COR-L47 (cell line): ENCODE results near the gene AKT3.
"Not testable (repeated sequence)": the region's sequence is repeated elsewhere in the genome, so short reads cannot be mapped to it uniquely, and the experiment has no call there.

Experiments
- DNase-seq: peaks from one replicate; lab custom pipeline; 2025; lab: John Stamatoyannopoulos, UW

Gene AKT3

DNA sequence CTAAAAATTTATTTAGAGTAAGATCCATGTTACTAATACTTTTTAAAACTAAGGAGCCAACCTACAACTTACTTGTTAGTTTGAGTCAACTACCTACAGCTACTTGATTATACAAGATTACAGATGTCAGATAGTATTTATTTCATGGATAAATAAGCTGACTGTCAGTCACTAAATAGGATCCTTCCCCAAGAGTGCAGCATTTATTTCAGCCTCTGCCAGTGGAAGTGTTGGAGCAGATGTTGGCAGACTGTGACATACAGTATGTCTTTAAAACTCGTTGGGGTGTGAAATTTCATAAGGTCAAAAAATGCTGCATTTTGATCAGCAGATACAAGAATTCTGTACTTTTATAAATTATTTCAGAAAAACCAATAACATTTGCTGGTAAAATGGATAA is 156.2 kb downstream of the AKT3 start:
- no peak for DNase-seq

DNA sequence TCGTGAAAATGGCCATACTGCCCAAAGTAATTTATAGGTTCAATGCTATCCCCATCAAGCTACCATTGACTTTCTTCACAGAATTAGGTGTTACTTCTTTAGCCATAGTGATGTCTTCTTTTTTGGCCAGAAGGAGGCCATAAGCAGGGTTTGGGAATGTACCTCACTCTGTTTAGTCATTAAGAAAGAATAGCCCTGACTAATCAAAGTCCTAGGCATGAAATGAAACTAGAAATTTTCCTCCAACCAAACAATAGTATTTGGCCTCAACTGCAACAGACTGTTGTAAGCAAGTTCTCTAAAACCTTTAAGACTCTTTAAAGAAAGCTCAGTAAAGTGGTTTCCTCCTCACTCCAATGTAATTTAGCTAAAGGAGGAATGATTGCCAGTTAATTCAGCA is 163.9 kb downstream of the AKT3 start:
- no peak for DNase-seq

DNA sequence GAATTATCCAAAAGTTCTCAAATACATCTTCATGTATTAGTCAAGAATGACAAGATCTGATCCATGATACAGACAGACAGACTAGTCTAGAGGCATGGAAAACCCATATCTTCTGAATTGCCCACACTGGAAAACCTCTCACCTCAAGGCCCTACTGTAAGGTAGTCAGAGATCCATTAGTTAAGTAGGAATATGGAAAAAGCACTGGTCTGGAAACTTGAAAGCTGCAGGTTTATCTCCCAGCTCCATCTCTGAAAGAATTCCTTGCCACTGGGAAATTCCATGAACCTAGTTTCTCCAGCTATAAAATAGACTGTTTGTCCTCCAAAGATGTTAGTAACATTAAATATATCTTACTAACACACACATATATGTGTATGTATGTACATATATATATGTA is 169.2 kb downstream of the AKT3 start:
- DNase-seq = no peak

DNA sequence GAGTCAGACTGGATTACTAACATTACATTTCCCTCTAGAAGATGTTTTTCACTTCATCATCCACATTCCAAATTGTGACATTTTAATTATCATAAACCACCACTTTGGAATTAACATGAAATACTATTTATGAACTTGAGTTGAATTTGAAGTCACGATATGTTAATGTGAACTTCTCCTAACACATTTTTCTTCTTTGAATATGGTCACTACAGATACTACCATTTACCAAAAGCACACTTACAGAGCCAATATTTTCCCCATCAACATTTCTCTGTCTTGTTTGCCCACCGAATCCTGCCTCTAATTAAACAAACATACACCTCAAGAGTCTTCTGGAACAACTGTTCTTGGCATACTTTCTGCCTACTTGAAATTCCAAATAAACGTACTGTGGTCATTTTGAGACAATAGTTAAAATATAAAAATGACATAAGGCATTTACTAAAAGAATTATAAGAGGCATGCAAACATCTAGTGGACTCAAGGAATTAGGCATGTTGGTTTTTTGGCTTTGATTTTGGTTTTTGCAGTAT is 177.4 kb downstream of the AKT3 start:
- no peak for DNase-seq

GRCh38 chr1:243667591-243667990 is 182.5 kb downstream of the AKT3 start:
- DNase-seq = no peak

DNA sequence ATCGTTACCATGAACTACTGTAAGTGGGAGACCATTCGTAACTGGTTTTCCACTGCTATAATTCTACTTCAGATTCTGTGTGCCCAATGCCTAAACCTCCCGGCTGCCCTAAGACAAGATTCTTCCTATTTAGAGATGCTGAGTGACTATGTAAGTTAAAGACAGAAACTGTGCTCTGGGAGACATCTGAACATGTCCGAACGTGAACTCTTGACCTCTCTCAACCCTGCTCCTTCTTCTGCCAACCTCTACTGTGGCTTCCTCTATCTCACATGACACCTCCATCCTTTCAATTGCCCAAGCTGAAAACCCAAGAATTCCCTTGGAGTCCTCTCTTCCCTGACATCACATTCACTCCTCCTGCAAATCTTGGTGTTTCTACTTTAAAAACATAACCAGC is 182.9 kb downstream of the AKT3 start:
- no peak for DNase-seq

DNA sequence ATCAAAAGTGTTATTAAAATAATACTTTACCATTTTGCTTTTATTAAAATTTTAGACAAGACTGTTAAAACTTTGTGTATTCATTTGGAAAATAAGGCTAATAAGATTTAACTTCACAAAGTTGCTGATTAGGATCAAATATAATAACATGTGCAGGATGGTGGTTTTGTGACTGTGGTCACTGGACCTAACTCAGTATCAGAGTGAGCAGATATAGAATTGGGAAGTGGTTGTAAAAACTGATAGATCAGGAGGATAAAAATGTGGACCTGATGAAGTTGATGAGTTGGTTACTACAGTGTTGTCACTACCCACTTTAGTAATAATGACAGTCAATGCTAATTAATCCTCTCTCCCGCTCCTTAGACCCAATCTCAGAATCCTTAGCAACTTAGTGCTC is 186.4 kb downstream of the AKT3 start:
- DNase-seq = no peak

DNA sequence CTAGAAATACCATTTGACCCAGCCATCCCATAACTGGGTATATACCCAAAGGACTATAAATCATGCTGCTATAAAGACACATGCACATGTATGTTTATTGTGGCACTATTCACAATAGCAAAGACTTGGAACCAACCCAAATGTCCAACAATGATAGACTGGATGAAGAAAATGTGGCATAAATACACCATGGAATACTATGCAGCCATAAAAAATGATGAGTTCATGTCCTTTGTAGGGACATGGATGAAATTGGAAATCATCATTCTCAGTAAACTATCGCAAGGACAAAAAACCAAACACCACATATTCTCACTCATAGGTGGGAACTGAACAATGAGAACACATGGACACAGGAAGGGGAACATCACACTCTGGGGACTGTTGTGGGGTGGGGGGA is 187.9 kb downstream of the AKT3 start:
- DNase-seq = not testable (repeated sequence)

DNA sequence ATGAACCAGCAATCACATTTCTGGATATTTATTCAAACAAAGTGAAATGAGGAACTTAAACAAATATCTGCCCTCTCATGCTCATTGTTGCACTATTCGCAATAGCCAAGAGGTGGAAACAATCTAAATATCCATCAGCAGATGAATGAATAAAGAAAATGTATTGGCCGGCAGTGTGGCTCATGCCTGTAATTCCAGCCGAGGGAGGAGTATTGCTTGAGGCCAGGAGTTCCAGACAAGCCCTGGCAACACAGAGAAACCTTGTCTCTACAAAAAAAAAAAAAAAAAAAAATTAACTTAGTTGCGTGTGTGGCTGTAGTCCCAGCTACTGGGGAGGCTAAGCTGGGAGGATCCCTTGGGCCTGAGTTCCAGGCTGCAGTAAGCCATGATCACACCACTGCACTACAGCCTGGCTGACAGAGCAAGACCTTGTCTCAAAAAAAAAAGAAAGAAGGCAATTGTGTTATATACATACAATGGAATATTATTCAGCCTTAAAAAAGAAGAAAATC is 191.4 kb downstream of the AKT3 start:
- DNase-seq = no peak

GRCh38 chr1:243657793-243658192 is 192.2 kb downstream of the AKT3 start:
- DNase-seq = no peak

DNA sequence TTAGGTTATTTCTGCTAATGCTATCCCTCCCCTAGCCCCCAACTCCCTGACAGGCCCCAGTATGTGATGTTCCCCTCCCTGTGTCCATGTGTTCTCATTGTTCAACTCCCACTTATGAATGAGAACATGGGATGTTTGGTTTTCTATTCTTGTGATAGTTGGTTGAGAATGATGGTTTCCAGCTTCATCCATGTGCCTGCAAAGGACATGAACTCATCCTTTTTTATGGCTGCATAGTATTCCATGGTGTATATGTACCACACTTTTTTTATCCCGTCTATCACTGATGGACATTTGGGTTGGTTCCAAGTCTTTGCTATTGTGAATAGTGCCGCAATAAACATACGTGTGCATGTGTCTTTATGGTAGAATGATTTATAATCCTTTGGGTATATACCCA is 200.5 kb downstream of the AKT3 start:
- not testable (repeated sequence) for DNase-seq

GRCh38 chr1:243646841-243647240 is 203.2 kb downstream of the AKT3 start:
- no peak for DNase-seq

DNA sequence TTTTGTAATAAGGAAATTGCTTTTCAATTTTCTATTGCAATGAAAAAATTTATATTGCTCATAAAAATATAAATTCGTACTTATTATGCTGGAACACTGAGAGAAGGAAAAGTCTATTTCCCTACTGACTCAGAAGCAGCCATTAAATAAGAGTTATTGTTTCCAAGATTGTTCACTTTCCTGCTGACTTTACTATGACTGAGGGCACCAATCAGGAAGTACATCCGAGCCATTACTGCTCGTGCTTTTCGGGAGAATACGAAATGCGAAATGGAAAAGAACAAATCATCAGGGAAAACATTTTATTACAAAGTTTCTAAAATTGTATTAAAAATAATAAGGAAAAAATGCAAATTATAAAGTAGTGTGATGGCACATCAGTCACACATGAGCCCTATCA is 204.8 kb downstream of the AKT3 start:
- DNase-seq = no peak

DNA sequence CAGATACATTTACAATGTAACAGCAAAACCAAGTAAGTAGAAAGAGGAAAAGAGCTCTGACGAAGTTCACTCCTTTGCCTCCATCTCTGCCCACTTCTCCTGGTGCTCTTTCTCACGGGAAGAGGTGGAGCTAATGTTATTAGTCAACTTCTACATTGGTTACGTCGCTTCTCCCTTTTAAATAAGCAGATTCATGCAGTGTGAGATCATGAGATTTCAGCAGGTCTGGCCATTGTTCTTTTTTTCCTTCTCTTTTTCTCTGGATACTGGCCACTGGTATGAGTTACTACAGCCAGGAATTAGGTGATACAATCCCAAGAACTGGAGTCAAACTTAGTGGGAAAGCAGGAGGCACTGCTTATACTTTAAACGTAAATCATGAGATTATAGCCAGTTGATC is 207.1 kb downstream of the AKT3 start:
- DNase-seq = no peak

DNA sequence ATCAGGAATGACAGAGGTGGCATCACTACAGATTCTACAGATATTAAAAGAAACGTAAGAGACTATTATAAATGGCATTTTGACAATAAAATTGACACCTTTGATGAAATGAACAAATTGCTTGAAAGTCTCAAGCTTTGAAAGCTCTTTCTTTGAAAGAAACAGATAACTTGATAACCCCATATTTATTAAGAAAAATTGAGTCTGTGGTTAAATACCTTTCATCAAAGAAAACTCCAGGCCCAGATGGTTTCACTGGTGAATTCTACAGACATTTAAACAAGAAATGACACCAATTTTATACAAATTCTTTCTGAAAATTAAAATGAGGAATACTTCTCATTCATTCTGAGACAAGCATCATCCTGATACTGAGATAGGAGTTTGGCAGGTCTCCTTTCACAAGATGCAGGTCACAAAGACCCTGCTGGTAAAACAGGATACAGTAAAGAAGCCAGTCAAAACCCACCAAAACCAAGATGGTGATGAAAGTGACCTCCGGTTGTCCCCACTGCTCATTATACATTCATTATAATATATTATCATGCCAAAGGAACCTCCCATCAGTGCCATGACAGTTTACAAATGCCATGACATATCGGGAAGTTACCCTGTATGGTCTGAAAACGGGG is 210.9 kb downstream of the AKT3 start:
- DNase-seq = no peak

DNA sequence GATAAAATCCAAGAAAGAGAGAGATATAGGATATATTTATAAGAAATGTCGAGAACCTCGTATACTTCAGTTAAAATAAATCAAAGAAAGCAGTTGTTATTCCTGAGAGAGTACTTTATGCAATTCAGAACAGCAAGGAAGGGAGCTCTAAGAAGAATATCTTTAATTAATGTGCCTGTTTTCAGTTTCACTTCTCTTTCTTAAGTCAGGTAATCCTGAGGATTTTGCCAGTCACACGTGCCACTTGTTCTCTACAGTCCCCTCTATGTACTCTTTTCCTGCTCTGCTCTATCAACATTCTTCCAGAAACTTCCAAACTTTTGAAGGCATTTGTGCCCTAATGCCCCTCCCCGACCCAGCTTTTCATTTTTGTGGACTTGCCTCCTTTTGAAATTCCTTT is 211.9 kb downstream of the AKT3 start:
- DNase-seq = no peak

GRCh38 chr1:243628476-243628907 is 221.6 kb downstream of the AKT3 start:
- no peak for DNase-seq

- DNase-seq = no peak
These were observed 226.2 kb downstream of the AKT3 start for GRCh38 chr1:243623841-243624240.

- no peak for DNase-seq
These were observed 228.1 kb downstream of the AKT3 start for GRCh38 chr1:243621973-243622372.

- no peak for DNase-seq
These were observed 229.9 kb downstream of the AKT3 start for GRCh38 chr1:243620096-243620495.

- no peak for DNase-seq
These were observed 240.3 kb downstream of the AKT3 start for GRCh38 chr1:243609698-243610097.

DNA sequence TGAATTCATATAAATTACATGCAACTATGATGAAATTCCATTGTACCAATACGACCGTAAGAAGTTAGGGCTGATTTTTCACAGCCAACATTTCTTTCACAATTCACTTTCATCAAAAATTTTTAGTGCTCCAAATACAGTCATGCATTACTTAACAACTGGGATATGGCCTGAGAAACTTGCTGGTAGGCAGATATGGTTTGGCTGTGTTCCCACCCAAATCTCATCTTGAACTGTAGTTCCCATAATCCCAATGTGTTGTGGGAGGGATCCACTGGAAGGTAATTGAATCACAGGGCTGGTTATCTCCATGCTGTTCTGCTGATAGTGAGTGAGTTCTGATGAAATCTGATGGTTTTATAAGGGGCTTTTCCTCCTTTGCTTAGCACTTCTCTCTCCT is 244.4 kb downstream of the AKT3 start:
- no peak for DNase-seq

DNA sequence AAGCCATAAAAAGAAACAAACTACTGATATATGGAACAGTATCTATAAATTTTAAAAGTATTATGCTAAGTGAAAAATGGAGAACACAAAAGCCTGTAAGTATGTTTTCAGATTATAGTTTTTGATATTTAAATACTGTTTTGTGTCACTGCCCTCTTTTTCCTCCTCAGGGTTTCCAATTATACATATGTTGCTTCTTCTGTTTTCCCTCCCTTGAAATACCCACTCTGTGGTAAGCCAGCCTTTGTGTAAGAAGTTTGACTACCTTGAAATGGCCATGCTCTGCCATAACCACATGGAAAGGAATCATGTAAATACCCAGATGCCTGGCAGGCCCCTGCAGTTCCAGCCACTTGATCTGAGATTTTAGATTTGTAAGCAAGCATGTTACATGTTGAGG is 248.3 kb downstream of the AKT3 start:
- DNase-seq = no peak

DNA sequence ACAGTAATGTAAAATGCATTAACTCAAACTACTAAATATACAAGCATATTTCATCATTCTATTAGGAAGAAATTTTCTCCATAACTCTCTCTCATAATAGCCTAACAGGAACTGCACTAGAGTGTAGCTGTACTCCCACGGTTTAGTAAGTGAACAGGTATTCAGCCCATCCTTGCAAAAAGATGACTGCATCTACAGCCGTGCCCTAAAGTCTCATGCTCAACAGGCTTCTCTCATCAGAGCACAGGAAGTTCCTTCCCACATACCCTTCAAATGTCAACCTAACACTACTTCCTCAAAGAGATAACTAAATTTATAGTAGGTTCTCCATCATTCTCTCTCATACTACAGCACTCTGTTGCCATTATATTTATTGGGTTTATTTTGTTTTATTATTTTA is 251.6 kb downstream of the AKT3 start:
- DNase-seq = no peak
